ENCODE measurements around the gene ATP1A1.

The ATP1A1 gene

DNA sequence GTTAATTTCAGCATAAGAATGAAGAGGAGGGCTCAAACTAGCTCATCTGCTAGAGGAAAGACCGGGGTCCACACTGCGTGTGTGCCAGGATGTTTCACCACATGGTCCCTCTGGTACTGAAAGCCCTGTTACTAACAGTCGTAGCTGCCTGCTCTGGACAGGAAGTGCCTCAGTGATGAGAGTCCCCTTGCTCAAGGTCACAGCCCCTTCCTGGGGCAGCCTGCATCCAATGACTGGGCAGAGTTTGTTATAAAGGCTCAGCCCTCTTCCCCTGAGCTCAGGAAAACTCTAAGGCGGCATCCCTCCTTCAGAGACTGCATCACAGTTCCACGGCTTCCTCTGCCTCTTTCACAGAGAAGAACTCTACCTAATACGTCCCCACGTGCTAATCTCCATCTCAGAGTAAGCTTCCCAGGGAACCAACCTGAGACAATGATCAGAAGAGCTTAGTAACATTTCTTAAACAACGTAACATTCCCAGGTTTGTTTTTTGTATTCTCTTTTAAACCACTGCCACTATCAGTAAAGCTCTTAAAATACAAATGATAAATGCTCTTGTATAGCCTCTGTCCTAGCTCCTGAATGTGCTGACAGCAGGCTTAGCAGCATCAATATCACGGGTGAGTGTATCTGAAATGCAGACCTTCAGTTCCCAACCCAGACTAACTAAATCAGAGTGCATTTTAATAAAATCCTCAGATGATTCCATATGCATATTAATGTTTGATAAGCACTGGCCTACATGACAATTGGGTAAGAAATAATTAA, 38.0 kb upstream of the ATP1A1 start:
- TF ChIP-seq CTCF (IDR thresholded peaks at IDR 0.05; ENCODE audit: low read depth, low read length), result no peak
- DNase-seq (ENCODE audit: extremely low read depth, low read depth), result no peak

GRCh38 chr1:116335850-116336624, 37.0 kb upstream of the ATP1A1 start:
- no peak for DNase-seq (ENCODE audit: extremely low read depth, low read depth)

GRCh38 chr1:116337398-116337797, 35.6 kb upstream of the ATP1A1 start:
- TF ChIP-seq CTCF (IDR thresholded peaks at IDR 0.05; ENCODE audit: low read depth, low read length), result no peak
- no peak for DNase-seq (ENCODE audit: extremely low read depth, low read depth)

More at GRCh38 chr1:116335850-116336624, 37.0 kb upstream of the ATP1A1 start:
- no peak for TF ChIP-seq CTCF (IDR thresholded peaks at IDR 0.05; ENCODE audit: low read depth, low read length)

GRCh38 chr1:116338400-116338799, 34.6 kb upstream of the ATP1A1 start:
- DNase-seq (ENCODE audit: extremely low read depth, low read depth), result no peak
- no peak for TF ChIP-seq CTCF (IDR thresholded peaks at IDR 0.05; ENCODE audit: low read depth, low read length)

DNA sequence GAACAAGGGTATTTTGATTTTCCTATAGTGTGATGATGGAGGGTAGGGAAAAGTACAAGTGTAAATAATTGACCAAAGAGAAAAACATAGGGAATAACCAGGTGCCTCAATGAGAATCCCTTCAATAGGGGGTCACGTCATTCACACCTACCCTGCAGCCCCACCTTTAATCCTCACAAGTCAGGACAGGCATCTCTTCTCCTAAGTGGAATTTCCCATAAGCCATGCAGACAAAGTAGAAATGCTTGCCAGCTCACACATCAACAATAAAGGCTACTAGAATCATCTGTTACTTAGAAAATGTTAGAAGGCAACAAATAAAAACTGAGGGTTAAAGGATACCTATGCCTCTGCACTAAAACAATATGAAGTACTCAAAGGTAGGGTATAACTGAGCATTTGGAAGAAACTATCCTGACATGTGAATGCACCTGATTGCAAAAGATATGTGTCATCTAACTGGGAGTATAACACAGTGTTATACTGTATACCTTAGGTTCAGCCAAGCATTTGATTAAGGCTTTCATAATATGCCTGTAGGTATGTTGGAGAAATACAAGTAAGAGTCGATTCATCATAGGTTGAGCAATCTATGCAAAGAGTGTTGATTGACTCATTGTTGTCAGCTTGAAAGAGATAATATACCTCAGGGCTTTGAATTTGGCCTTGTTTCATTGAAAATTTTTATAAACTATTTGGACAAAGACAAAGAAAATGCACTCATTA, 32.4 kb upstream of the ATP1A1 start:
- DNase-seq (ENCODE audit: extremely low read depth, low read depth), result no peak
- no peak for TF ChIP-seq CTCF (IDR thresholded peaks at IDR 0.05; ENCODE audit: low read depth, low read length)

DNA sequence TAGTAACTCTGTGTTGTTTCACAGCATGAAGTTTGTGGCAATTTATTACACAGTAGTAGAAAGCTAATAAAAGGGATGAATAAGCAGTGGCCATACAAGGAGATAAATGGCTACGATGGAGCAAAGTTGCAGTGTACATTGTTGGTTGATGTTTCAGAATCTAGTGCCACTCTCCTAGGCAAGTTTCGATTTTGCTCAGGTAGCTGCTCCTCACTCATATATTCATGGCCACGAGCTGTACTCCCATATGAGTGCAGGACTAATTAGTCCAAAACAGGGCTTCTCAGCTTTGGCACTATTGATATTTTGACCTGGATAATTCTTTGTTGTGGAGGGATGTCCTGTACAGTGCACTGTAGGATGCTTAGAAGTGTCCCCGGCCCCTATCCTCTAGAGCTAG, 30.0 kb upstream of the ATP1A1 start:
- TF ChIP-seq CTCF (IDR thresholded peaks at IDR 0.05; ENCODE audit: low read depth, low read length), result no peak
- no peak for DNase-seq (ENCODE audit: extremely low read depth, low read depth)

All from AG09319 (cell line).